ENCODE data around the gene PEX7.

DNA sequence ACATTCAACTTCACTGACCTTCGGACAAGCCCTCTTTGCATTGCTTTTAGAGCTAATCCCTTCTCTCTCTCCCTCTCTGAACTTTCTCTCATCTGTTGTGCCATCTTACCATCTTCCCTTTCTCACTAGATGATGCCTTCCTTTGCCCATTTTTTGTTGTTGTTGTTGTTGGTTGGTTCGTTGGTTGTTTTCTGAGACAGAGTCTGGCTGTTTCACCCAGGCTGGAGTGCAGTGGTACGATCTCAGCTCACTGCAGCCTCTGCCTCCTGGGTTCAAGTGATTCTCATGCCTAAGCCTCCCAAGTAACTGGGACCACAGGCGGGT is 49.0 kb upstream of the PEX7 start:
- TF ChIP-seq, protein P1, sequence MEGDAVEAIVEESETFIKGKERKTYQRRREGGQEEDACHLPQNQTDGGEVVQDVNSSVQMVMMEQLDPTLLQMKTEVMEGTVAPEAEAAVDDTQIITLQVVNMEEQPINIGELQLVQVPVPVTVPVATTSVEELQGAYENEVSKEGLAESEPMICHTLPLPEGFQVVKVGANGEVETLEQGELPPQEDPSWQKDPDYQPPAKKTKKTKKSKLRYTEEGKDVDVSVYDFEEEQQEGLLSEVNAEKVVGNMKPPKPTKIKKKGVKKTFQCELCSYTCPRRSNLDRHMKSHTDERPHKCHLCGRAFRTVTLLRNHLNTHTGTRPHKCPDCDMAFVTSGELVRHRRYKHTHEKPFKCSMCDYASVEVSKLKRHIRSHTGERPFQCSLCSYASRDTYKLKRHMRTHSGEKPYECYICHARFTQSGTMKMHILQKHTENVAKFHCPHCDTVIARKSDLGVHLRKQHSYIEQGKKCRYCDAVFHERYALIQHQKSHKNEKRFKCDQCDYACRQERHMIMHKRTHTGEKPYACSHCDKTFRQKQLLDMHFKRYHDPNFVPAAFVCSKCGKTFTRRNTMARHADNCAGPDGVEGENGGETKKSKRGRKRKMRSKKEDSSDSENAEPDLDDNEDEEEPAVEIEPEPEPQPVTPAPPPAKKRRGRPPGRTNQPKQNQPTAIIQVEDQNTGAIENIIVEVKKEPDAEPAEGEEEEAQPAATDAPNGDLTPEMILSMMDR (conservative IDR thresholded peaks at IDR 0.05; ENCODE audit: low read depth, low read length), result no peak
- TF ChIP-seq EZH2 (IDR thresholded peaks at IDR 0.05; ENCODE audit: low read length, unreplicated experiment), result no peak
- no peak for TF ChIP-seq EZH2phosphoT487 (IDR thresholded peaks at IDR 0.05; ENCODE audit: borderline replicate concordance, low read length)

All from PC-3 (cell line).